SU-DHL-6 (cell line): Measurements from ENCODE around the gene ARF3.

ENCODE experiments used
- H2AFZ ChIP-seq: fragments of 200-600 bp; sonication (generic); 2 replicates; pipeline ENCODE4 v1.6.1; 2014; ENCODE audit warnings: low read depth, mild to moderate bottlenecking, moderate library complexity, mixed read lengths, antibody characterized with exemption, low read length; ENCODE audit not compliant: severe bottlenecking
- H3F3A ChIP-seq: fragments of 200-600 bp; shearing (Covaris generic); 2 replicates; pipeline ENCODE4 v1.6.0; 2016; ENCODE audit warnings: antibody characterized with exemption, mild to moderate bottlenecking; ENCODE audit not compliant: insufficient read depth
- H3K27ac ChIP-seq: fragments of 200-600 bp; sonication (generic); 2 replicates; pipeline ENCODE4 v1.5.1; 2016; ENCODE audit warnings: low read depth, mild to moderate bottlenecking, low read length, moderate library complexity, mixed read lengths
- H3K27me3 ChIP-seq: fragments of 200-600 bp; sonication (generic), shearing (Covaris generic); 2 replicates; pipeline ENCODE4 v1.6.0; 2014; ENCODE audit warnings: mild to moderate bottlenecking, low read length
- H3K36me3 ChIP-seq: fragments of 200-600 bp; sonication (generic); 2 replicates; pipeline ENCODE4 v1.6.1; 2014; ENCODE audit warnings: mild to moderate bottlenecking, low read length, mixed read lengths
- H3K4me2 ChIP-seq: fragments of 300-600, 200-600 bp; shearing (Covaris generic), sonication (generic); 2 replicates; pipeline ENCODE4 v1.6.0; 2014; ENCODE audit warnings: low read length, low read depth, mild to moderate bottlenecking; ENCODE audit not compliant: poor library complexity, severe bottlenecking
- H3K4me3 ChIP-seq: fragments of 200-600 bp; sonication (generic); 2 replicates; pipeline ENCODE4 v1.5.1; 2014; ENCODE audit warnings: antibody characterized with exemption, low read length, mild to moderate bottlenecking, mixed read lengths; ENCODE audit not compliant: insufficient read depth, poor library complexity, severe bottlenecking
- H3K79me2 ChIP-seq: fragments of 200-600 bp; sonication (generic); 2 replicates; pipeline ENCODE4 v1.6.1; 2014; ENCODE audit warnings: mild to moderate bottlenecking, low read length, moderate library complexity; ENCODE audit not compliant: insufficient read depth
- H3K9ac ChIP-seq: fragments of 200-600 bp; sonication (generic); 2 replicates; pipeline ENCODE4 v1.7.0; 2014; ENCODE audit warnings: mild to moderate bottlenecking, low read length
- H3K9me2 ChIP-seq: fragments of 200-600 bp; sonication (generic); replicated peaks from 2 replicates; pipeline ENCODE4 v1.6.1; 2014; ENCODE audit warnings: low read length; ENCODE audit not compliant: insufficient read depth
- H3K9me3 ChIP-seq: fragments of 200-600 bp; sonication (generic); 2 replicates; pipeline ENCODE4 v1.6.1; 2014; ENCODE audit warnings: low read length, mixed read lengths; ENCODE audit not compliant: insufficient read depth
- H4K20me1 ChIP-seq: fragments of 200-600 bp; sonication (generic); 2 replicates; pipeline ENCODE4 v1.6.1; 2014; ENCODE audit warnings: low read depth, mild to moderate bottlenecking, antibody characterized with exemption, low read length, moderate library complexity, mixed read lengths
- EZH2phosphoT487 ChIP-seq: fragments of 200-600 bp; sonication (generic), shearing (Covaris generic); conservative IDR thresholded peaks from 2 replicates; pipeline ENCODE4 v1.6.1; 2018; ENCODE audit warnings: mild to moderate bottlenecking, antibody characterized with exemption, low read length, moderate library complexity, mixed read lengths
- TF ChIP-seq, protein P1 (sequence below): fragments of 200-600 bp; sonication (generic); IDR thresholded peaks from one replicate; pipeline ENCODE4 v1.5.1; 2017; ENCODE audit warnings: antibody characterized with exemption, mild to moderate bottlenecking, low read length, moderate library complexity; ENCODE audit not compliant: insufficient read depth, poor library complexity, severe bottlenecking

The ARF3 gene

DNA sequence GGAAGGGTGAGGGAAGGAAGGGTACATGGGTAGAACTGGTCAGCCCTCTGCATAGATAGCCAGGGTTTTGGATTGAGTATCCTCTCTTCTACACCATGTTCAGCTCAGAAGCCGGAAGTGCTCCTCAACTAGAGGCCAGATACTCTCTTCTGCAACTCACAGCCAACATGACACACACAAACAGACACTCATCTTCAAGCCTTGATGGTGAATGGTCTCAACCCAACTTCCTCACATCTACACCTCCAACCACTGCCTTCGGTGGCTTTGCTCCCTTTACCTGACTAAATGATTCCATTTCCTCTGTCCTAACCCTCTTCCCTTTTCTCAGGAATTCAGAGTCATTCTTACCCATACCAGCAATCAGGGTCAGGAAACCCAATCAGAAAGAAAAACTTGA, 24.4 kb downstream of the ARF3 start:
- Histone ChIP-seq H4K20me1 (no peaks in the 10 kb centered on the region), H3K9me3 (no peaks in the 10 kb centered on the region), H2AFZ (no peak overlapping the region), H3K4me3 (no peak overlapping the region), H3K9me2 (no peaks in the 10 kb centered on the region), H3K9ac (no peak overlapping the region), H3K36me3 (peaks cover 5% of the 10 kb centered on the region; the same call in 1 of the 2 replicates), H3K79me2 (no peaks in the 10 kb centered on the region), H3K27ac (no peak overlapping the region), H3K4me2 (no peak overlapping the region), H3F3A (no peaks in the 10 kb centered on the region), H3K27me3 (no peaks in the 10 kb centered on the region)
- TF ChIP-seq, protein P1, sequence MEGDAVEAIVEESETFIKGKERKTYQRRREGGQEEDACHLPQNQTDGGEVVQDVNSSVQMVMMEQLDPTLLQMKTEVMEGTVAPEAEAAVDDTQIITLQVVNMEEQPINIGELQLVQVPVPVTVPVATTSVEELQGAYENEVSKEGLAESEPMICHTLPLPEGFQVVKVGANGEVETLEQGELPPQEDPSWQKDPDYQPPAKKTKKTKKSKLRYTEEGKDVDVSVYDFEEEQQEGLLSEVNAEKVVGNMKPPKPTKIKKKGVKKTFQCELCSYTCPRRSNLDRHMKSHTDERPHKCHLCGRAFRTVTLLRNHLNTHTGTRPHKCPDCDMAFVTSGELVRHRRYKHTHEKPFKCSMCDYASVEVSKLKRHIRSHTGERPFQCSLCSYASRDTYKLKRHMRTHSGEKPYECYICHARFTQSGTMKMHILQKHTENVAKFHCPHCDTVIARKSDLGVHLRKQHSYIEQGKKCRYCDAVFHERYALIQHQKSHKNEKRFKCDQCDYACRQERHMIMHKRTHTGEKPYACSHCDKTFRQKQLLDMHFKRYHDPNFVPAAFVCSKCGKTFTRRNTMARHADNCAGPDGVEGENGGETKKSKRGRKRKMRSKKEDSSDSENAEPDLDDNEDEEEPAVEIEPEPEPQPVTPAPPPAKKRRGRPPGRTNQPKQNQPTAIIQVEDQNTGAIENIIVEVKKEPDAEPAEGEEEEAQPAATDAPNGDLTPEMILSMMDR: no peak
- TF ChIP-seq EZH2phosphoT487: no peak

DNA sequence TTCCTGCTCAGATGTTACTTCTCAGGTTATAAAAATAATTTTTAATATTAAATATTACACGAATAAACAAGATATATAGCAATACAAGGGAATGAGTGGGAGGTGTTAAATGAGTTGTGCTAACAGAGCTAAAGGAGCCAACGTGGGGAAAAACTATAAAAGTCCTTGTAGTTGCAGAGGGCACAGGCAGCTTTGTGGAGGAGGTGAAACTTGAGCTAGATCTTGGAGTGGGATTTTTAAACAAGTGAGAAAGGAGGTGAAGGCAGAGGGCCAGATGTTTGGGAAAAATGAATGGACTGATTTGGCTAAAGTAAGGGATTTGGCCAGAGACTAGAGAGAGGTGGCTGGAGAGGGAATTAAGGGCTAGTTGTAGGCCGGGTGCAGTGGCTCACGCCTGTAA, 26.8 kb downstream of the ARF3 start:
- H3K4me2 ChIP-seq: no peak overlapping the region
- no peaks in the 10 kb centered on the region for H3K9me3 ChIP-seq
- H3K79me2 ChIP-seq: no peaks in the 10 kb centered on the region
- no peaks in the 10 kb centered on the region for H3K9me2 ChIP-seq
- no peaks in the 10 kb centered on the region for H4K20me1 ChIP-seq
- H2AFZ ChIP-seq: no peak overlapping the region
- no peaks in the 10 kb centered on the region for H3K27me3 ChIP-seq
- H3K4me3 ChIP-seq: no peak overlapping the region
- peaks cover 6% of the 10 kb centered on the region; the same call in 1 of the 2 replicates for H3F3A ChIP-seq
- no peak overlapping the region for H3K27ac ChIP-seq
- H3K36me3 ChIP-seq: peaks cover 5% of the 10 kb centered on the region; the same call in 1 of the 2 replicates
- H3K9ac ChIP-seq: no peak overlapping the region
- TF ChIP-seq, protein P1: no peak
- TF ChIP-seq EZH2phosphoT487: no peak

DNA sequence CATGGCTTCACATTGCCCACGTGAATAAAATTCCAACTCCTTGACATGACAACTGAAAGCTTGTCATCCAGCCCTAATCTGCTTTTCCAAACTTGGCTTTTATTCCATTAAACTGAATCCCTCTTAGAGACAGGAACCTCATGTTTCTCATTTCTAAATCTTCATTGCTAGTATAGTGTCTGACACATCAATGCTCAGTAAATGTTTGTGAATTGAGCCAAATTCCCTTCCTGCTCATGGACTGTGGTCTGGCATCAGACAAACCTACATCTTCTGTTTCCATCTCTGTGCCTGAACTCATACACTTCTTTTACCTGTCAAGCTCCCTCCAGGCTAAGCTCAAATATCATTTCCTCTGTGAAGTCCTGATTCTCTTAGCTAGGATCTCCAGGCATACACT, 27.7 kb downstream of the ARF3 start:
- Histone ChIP-seq H3K36me3 (peaks cover 5% of the 10 kb centered on the region; the same call in 1 of the 2 replicates), H3F3A (peaks cover 6% of the 10 kb centered on the region; the same call in 1 of the 2 replicates), H3K27me3 (no peaks in the 10 kb centered on the region), H3K9me2 (no peaks in the 10 kb centered on the region), H4K20me1 (no peaks in the 10 kb centered on the region), H3K9me3 (no peaks in the 10 kb centered on the region), H3K79me2 (no peaks in the 10 kb centered on the region), H2AFZ (no peak overlapping the region), H3K27ac (no peak overlapping the region), H3K9ac (no peak overlapping the region), H3K4me2 (no peak overlapping the region), H3K4me3 (no peak overlapping the region)
- no peak for TF ChIP-seq EZH2phosphoT487
- TF ChIP-seq, protein P1: no peak
